ENCODE data around the gene SIRT5. TPM values are rescaled to one million over a fixed set of nuclear protein-coding genes. Genes with fewer than 3 reads are reported as not detected.

SIRT5 gene
- total RNA-seq, 1 experiment from 2014 or later = 14.3 TPM

- no peak overlapping the region for H3K18ac ChIP-seq (ENCODE audit: insufficient read length, low read depth, low read length)
- H3T11ph ChIP-seq (ENCODE audit: low read length) = no peak overlapping the region
- H3K4ac ChIP-seq (ENCODE audit: low read depth, low read length) = no peak overlapping the region
- no peak overlapping the region for H3K4me2 ChIP-seq (ENCODE audit: insufficient read depth, insufficient read length, low read length)
- H2BK20ac ChIP-seq (ENCODE audit: low read depth, low read length, poor library complexity, severe bottlenecking) = no peak overlapping the region
- TF ChIP-seq CTCF (conservative IDR thresholded peaks at IDR 0.05) = no peak
- H3K4me1 ChIP-seq (ENCODE audit: insufficient read depth, low read length) = peaks cover 2% of the 10 kb centered on the region; the same call in 1 of the 2 replicates
- Mint-ChIP-seq H3K36me3 (ENCODE audit: insufficient read depth in 1 of 3, low read depth in 3 of 3) (no peaks in the 10 kb centered on the region; a peak in 1 of 7 replicates), H3K4me3 (no peak overlapping the region), H3K9me3 (no peaks in the 10 kb centered on the region; a peak in 1 of 5 replicates), H3K27me3 (ENCODE audit: low read depth) (no peaks in the 10 kb centered on the region; the same call in 1 of the 2 replicates), H3K27ac (0 out of 7 replicates have a peak overlapping the region, but pooled peaks of 1 of the 3 experiments have one; percentile 87), H3K4me1 (peaks cover 16 to 39% of the 10 kb centered on the region in 2 experiments)
- H2AFZ ChIP-seq (ENCODE audit: low read length) = no peak overlapping the region
- no peaks in the 10 kb centered on the region for H4K20me1 ChIP-seq (ENCODE audit: control insufficient read depth, insufficient read depth, insufficient read length)
- WGBS (ENCODE audit: extremely low coverage, insufficient read length, low lambda C conversion rate) = no CpG with 5 or more reads among the region's 4 CpGs
- no peak overlapping the region; the same call in 1 of the 2 replicates for H3K14ac ChIP-seq (ENCODE audit: insufficient read depth, low read length)
- no peak overlapping the region for H2BK120ac ChIP-seq (ENCODE audit: low read depth, low read length, poor library complexity, severe bottlenecking)
- H3K79me1 ChIP-seq (ENCODE audit: insufficient read depth, low read depth, low read length, poor library complexity, severe bottlenecking) = no peaks in the 10 kb centered on the region
- H2BK5ac ChIP-seq (ENCODE audit: insufficient read length, low read length) = no peak overlapping the region
- no peak overlapping the region for H3K9ac ChIP-seq (ENCODE audit: extremely low read depth, insufficient read length, low read length)
- no peak for DNase-seq
- H3K9me3 ChIP-seq (ENCODE audit: control insufficient read depth, low read depth, low read length) = no peaks in the 10 kb centered on the region
- no peak overlapping the region for H4K5ac ChIP-seq (ENCODE audit: insufficient read length, low read depth, low read length)
- H2BK15ac ChIP-seq (ENCODE audit: low read depth, low read length) = no peak overlapping the region
- no peaks in the 10 kb centered on the region for H3K23me2 ChIP-seq (ENCODE audit: insufficient read length, low read depth, low read length, poor library complexity, severe bottlenecking)
- H2BK12ac ChIP-seq (ENCODE audit: insufficient read length, low read depth, low read length) = no peak overlapping the region
- H4K91ac ChIP-seq (ENCODE audit: insufficient read length, low read depth, low read length) = no peak overlapping the region
- no peak overlapping the region for H3K27ac ChIP-seq (ENCODE audit: insufficient read length, low read depth, low read length)
- H3K23ac ChIP-seq (ENCODE audit: insufficient read length, low read depth, low read length) = no peak overlapping the region
- H2AK5ac ChIP-seq (ENCODE audit: insufficient read length, low read length) = no peak overlapping the region
- no peak overlapping the region for H4K8ac ChIP-seq (replicated peaks; ENCODE audit: insufficient read length, low read depth, low read length)
- H3K56ac ChIP-seq (ENCODE audit: insufficient read length, low read depth, low read length) = no peak overlapping the region
- no peaks in the 10 kb centered on the region for H3K27me3 ChIP-seq (ENCODE audit: insufficient read depth, low read length)
- H3K79me2 ChIP-seq (ENCODE audit: insufficient read depth, low read length) = no peaks in the 10 kb centered on the region
These were observed 15.7 kb upstream of the SIRT5 start for GRCh38 chr6:13558718-13559117.
